ENCODE measurements around the gene RFX5.

DNA sequence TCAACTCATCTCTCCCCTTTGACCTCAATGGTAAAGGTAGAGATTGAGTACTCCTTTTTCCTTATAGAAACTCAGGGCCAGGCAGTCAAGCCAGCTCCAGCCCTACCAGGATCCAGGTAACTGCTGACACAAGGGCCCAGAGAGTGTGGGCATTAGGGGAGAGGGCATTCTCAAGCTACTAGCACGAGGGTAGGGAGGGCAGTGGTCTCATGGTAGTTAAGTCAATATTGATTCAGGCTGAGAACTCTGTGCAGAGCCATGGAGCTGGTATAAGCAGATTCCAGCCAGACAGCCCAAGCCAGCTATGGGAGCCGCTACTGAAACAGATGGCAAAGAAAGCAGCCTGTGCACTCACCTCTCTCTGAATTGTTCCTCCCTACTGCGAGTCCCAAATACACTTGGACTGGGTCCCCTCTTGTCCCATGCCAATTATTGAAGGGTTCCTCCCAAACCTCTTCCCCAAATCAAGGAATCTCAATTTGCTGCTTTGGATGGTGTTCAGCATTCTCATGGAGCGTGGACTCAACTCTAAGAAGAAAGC lies 22.6 kb downstream of the RFX5 start:
- TF ChIP-seq EZH2 (IDR thresholded peaks at IDR 0.05; ENCODE audit: low read length) = no peak
- TF ChIP-seq, protein P1, sequence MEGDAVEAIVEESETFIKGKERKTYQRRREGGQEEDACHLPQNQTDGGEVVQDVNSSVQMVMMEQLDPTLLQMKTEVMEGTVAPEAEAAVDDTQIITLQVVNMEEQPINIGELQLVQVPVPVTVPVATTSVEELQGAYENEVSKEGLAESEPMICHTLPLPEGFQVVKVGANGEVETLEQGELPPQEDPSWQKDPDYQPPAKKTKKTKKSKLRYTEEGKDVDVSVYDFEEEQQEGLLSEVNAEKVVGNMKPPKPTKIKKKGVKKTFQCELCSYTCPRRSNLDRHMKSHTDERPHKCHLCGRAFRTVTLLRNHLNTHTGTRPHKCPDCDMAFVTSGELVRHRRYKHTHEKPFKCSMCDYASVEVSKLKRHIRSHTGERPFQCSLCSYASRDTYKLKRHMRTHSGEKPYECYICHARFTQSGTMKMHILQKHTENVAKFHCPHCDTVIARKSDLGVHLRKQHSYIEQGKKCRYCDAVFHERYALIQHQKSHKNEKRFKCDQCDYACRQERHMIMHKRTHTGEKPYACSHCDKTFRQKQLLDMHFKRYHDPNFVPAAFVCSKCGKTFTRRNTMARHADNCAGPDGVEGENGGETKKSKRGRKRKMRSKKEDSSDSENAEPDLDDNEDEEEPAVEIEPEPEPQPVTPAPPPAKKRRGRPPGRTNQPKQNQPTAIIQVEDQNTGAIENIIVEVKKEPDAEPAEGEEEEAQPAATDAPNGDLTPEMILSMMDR (optimal IDR thresholded peaks at IDR 0.05 in 1 of 3, IDR thresholded peaks at IDR 0.05 in 1 of 3, conservative IDR thresholded peaks at IDR 0.05 in 1 of 3; ENCODE audit: extremely low read depth in 1 of 3, insufficient read depth in 2 of 3, low read length in 3 of 3) = no peak

Measured in keratinocyte (primary cell).